ENCODE data around the gene THBS1.
A peak's percentile ranks its signal among the peaks of the same experiment; 100 is the strongest.

THBS1 gene

DNA sequence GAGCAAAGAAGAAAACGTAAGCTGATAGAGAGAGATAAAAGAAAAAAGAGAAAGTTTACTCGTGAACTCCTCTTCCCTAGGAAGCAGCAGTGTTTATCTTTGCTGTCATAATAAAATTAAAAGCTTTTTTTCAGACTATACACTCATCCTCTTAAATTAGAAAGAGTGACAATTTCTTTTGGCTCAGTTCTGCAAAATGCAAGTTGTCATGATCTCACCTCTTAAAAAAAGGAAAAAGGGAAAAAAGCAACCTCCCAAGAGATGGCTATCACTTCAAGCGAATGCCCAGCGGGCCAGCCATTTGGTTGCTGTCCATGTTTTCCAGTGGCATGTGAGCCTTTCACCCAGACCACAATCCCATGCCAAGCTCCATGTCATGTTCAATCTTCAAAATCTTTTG is 7.0 kb upstream of the THBS1 start:
- DNase-seq (ENCODE audit: low read depth in 2 of 2): no peak

DNA sequence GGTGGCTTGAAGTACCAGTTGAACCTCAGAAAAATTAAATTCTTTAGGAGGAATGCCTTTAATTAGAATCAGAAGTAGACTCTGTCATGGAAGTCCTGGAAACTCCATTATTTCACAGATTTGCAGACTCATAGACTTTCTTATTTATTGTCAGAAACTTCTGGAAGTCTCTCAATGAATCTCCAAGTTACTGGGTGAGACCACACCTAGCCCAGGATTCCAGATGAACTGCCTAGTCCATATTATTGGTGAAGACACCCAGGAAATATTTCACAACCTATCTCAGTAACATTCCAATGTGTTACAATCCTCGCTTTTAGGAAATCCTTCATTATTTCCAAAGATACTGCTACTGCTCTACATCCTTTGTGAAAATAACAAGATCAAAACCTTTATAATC is 6.5 kb upstream of the THBS1 start:
- no peak for DNase-seq (ENCODE audit: low read depth in 2 of 2)

DNA sequence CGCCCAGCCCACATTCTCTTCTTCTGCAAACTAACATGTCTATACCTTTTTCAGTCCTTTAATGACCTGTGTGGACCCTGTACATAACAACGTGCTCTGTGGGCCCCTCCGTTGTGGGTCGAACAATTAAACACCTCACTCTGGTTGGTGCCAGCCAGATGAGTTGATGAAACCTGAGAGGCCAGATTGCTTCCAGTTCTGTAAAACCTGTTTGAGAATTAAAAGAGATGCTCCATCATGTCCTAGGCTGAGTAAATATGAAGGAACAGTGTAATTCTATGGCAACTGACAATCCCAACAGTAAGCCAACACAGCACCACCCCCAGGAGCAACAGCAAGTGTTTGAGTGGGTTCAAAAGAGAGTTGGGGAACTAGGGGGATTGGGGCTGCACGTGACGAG is 5.7 kb upstream of the THBS1 start:
- DNase-seq (ENCODE audit: low read depth in 2 of 2): no peak

DNA sequence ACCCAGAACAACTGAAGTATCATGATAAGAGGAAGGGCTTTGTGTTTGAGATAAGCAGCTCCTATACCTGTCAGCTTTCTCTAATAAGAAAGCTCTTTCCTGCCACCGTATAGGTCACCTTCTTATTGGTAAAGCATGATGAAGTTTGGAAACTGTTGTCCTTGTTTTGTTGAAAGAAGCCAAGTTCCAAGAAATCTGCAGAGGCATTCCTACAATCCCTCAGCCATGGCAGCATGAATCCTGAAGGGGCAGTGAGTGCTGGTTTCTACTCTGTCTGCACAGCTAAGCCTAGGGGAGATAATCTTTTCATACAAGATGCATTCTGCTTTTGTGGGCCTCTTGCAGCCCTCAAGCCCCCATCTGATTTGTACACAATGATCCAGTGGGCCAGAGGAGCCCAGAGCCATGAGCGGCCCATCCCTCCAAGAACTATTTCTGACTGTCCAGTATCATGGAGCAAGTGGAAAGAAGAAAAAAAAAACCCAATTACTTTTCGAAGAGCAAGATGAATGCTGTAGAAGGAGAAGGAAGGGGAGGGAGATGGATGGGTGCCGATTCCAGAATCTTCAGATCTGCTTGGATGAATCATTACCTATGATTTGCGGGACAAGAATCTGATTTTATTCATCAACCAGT is 1.9 kb upstream of the THBS1 start:
- DNase-seq (ENCODE audit: low read depth in 2 of 2): no peak

DNA sequence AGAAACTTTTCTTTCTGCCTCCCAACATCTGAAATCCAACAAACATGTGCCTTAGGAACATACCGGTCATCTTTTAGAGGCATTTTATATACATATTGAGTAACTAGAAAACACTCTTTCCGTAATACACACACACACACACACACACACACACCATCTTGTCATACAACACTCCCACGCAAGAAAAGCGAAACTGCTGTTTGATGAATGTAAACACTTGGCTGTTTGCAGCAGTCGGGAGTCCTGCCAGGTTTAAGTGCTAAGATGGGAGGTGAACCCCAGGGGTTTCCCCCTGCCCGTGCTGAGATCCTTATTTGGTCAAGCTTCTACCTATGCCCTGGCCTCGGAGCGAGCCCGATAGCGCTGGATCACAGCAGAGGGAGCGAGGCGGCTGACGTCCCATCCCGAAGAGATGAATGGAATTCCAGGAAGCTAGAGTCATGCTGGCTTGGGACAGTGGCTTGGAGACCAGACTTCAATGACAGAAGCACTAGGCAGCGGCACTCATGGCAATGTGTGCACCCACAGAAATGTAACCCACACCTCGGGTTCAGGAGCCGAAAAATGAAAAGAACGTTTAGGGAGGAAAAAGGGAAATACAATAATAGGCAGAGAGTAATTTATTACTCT is 1.3 kb upstream of the THBS1 start:
- no peak for DNase-seq (ENCODE audit: low read depth in 2 of 2)

DNA sequence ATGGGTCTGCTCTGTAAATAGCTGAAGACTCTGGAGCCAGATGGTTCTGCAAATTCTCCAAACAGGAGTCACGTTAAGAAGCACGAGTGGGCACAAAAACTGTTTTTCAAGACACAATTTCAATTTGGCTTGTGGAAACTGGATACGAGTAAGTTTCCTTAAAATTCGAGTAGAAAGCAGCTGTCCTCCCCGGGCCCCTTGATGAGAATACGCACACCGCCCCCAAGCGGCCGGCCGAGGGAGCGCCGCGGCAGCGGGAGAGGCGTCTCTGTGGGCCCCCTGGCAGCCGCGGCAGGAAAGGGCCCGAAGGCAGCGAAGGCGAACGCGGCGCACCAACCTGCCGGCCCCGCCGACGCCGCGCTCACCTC is 778 bp upstream of the THBS1 start:
- DNase-seq (ENCODE audit: low read depth in 2 of 2): peak; percentile 80 to 86

DNA sequence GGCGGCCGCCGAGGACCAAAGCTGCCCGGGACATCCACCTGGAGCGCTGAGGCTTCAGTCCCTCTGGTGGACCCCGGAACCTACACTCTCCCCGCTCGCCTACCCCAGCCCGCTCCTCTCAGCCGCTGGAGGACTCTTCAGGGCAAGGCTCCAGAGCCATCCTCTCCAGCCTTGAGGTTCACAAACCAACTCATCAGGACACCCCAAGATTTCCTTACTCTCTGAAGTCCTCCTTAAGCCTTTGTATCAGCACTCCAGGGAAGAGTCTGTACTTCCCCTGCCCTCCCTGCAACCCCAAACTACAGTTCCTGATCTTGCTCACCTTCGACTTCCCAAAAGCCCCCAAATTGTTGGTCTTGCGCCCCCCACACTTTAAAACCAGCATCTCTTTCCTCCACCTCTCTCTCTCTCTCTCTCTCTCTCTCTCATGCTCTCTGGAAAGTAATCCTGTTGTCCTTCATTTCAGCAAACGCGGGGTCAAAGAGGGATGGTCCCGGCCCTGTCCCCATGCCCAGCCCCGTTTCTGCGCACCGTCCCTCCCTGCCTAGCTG is 438 bp downstream of the THBS1 start:
- no peak for DNase-seq (ENCODE audit: low read depth in 2 of 2)

DNA sequence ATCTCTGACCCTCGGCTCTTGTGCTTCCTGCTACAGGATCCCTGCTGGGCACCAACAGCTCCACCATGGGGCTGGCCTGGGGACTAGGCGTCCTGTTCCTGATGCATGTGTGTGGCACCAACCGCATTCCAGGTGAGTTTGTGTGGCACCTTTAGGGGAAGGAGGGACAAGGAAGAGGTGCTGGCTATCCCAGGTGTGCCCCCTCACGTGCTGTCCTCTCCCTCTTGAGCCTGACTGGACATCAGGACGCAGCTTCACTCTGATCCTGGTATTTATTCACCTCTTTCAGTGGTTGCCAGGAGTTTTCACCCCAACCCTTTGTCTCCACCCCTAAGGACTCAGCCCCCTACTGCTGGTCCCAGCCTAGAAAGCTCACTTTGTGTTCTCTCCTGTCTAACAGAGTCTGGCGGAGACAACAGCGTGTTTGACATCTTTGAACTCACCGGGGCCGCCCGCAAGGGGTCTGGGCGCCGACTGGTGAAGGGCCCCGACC is 960 bp downstream of the THBS1 start:
- DNase-seq (ENCODE audit: low read depth in 2 of 2): no peak

DNA sequence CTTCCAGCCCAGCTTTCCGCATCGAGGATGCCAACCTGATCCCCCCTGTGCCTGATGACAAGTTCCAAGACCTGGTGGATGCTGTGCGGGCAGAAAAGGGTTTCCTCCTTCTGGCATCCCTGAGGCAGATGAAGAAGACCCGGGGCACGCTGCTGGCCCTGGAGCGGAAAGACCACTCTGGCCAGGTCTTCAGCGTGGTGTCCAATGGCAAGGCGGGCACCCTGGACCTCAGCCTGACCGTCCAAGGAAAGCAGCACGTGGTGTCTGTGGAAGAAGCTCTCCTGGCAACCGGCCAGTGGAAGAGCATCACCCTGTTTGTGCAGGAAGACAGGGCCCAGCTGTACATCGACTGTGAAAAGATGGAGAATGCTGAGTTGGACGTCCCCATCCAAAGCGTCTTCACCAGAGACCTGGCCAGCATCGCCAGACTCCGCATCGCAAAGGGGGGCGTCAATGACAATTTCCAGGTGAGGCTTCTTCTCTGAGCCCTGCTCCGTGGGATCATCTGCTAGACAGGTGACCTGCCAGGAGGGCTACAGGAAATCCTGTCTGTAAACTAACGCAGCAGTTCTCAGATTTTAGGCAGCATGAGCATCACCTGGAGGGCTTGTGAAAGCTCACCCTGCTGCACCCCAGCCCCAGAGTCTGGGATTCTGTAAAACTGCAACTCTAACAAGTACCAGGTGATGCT is 1.6 kb downstream of the THBS1 start:
- DNase-seq (ENCODE audit: low read depth in 2 of 2): no peak

DNA sequence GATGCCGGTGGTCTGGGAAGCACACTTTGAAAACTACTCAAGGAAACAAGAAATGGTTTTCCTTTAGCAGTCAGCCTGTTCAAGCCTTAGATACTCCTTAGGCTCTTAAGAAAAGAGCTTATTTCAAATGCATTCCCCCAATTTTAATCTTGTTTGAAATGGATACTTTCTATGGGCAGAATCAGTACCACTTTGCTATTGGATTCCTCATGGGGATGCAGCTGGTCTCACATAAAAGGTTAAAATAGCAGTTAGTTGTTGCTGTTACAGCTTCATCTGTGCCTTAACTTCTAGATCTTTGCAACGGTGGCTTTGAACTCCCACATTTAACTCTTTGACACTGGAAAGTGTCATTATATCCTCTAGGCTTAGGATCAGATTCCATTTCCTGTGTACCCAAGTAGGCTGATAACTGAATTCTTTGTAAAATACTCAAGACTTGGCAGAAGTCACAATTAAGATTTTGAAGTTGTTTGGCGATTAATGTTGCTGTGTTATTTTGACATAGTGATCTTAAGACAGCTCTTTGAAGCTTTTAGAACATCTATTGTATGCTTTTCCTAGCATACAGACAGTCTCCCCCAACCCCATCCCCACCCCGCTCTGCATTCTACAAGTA is 2.2 kb downstream of the THBS1 start:
- DNase-seq (ENCODE audit: low read depth in 2 of 2): no peak

- DNase-seq (ENCODE audit: low read depth in 2 of 2): peak in 1 of 2 donors; percentile 15
Observed at GRCh38 chr15:39583596-39584265, 2.9 kb downstream of the THBS1 start.

- no peak for DNase-seq (ENCODE audit: low read depth in 2 of 2)
Observed at GRCh38 chr15:39584266-39584659, 3.4 kb downstream of the THBS1 start.

DNA sequence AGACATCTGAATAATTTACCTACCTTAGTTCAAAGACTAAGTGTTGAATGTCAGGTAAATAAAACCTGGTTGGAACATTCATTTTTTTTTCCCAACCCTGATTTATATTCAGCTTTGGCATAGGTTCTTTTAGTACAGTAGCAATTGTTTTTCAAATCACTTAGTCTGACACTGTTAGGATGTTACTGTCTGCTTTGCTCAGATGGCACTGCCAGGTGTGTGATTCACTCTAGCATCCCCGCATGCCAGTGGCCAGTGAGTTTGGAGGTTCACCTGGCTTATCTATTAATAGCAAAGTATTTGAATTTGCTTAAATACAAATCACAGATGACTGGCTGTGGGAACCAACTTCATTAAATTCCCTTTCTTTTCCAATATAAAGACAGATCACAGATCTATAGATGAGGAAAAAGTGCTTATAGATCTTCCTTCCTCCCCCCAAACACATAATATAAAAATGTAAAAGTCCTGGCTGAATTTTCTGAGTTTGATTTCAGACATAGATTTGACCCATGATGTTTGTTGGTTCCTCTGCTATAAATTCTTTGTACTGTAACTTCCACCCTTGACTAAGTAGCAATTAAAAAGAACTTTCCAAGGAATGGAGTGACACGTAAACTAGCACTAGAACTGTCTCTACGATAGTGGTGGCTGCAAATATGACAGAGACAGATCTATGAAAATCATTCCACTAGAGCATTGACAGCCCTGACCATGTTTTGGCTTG is 3.9 kb downstream of the THBS1 start:
- DNase-seq (ENCODE audit: low read depth in 2 of 2): no peak

DNA sequence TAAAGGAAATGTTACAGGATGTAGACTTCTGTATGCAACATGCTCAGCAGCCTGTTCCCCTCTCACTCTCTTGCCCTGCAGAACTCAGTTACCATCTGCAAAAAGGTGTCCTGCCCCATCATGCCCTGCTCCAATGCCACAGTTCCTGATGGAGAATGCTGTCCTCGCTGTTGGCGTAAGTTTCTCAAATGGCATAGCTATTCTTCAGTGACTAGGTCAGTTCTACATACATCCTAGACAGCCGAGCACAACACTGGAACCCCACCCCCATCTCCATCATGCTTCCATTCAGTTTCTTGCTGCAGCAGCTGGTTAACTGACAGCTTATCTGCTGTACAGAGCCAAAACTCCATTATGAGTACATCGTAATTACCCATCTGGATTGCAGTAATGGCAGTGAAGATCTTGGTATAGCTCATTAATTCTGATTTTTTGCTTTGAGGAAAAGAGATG is 4.5 kb downstream of the THBS1 start:
- DNase-seq (ENCODE audit: low read depth in 2 of 2): no peak

- no peak for DNase-seq (ENCODE audit: low read depth in 2 of 2)
Observed at GRCh38 chr15:39585871-39586301, 5.0 kb downstream of the THBS1 start.

DNA sequence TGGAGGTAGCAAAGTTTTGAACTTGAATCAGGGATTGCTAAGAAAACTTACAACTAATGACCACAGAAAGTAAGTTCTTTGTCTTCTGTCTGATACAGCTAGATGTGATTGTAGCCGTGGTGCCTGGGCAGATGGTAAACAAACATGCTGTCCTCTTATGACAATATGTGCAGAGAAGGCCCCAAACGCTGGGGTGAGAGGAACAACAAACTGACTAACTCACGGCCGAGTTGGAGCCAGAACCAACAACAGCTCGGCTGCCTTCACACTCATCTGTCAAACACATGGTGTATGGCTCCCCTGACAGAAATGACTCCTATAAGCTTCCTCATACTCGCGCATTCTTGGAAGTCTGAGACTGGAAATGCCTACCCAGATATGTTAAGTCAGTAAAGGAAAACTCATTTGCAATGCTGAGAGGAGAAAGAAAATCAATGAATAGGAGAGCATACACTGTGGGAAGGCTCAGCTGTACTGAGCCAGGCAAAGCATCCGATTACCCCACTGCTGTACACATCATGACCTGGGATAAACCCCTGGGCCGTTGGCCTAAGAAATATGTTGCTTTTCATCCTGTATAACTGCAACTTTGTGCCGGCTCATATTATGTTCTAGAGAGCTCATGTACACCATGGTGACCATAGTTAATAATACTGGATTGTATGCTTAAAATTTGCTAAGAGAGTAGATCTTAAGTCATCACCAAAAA is 5.7 kb downstream of the THBS1 start:
- DNase-seq (ENCODE audit: low read depth in 2 of 2): no peak

- no peak for DNase-seq (ENCODE audit: low read depth in 2 of 2)
Observed at GRCh38 chr15:39587096-39587721, 6.3 kb downstream of the THBS1 start.

DNA sequence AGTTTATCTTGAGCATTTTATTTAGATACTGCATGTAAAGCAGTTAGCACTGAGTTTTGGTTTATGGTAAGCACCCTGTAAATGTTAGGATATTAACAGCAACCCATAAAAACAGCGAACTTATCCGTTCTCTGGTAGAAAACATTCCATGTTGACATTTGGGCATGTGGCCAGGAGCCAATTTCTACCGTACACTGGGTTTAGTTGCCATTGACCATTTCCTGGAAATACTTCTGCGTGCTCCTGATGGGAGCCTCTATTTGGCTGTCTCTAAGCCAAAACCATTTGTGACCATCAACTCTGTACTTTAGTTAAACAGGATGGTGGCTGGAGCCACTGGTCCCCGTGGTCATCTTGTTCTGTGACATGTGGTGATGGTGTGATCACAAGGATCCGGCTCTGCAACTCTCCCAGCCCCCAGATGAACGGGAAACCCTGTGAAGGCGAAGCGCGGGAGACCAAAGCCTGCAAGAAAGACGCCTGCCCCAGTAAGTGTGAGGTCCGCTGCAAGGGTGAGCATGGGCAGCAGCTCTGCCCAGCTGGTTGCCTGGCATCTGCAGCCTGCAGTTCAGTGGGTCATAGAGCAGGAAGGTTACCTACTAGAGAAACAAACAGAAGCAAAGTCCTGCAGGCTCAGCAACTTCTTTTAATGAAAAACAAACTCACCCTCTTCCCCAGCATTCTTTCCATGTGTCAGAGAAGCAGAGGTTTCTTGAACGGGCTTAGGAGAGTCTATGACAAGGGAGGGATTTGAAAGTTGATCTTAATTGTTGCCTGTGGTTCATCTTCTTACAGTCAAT is 7.1 kb downstream of the THBS1 start:
- no peak for DNase-seq (ENCODE audit: low read depth in 2 of 2)

GRCh38 chr15:39588531-39589192 is 7.8 kb downstream of the THBS1 start:
- no peak for DNase-seq (ENCODE audit: low read depth in 2 of 2)

All from stimulated activated CD4-positive, alpha-beta T cell treated with anti-CD3 and anti-CD28 coated beads, Interleukin-1b, Interleukin-23, amount 100 ng/mL, for 4 hours (primary cell).